Fibroblast of skin of left biceps (primary cell): ENCODE measurements around the gene OMP.

Experiments used
- DNase-seq, 2 experiments: peaks; one replicate each; pipeline ENCODE4 v3.0.0-alpha.2; 2013; ENCODE audit warnings: low read depth in 2 of 2

The OMP gene

DNA sequence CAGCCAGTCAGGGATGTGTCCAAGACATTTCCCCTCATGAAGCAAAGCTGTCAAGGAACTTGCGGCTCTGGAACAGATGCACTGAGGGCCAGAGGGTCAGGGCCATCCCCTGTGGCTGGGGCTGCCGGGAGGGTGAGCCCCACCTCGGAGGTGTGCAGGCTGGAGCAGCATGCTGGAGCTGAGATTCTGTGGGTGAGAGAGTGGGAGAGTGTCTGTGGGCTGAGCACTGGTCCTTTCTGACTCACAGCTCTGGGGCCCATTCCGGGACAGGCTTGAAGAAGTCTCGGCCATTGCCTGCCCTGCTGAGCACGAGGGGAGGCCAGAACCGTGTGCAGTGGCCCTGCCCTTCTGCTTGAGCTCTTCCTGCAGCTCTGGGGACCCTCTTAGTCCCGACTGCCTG, 2.1 kb downstream of the OMP start:
- no peak for DNase-seq

DNA sequence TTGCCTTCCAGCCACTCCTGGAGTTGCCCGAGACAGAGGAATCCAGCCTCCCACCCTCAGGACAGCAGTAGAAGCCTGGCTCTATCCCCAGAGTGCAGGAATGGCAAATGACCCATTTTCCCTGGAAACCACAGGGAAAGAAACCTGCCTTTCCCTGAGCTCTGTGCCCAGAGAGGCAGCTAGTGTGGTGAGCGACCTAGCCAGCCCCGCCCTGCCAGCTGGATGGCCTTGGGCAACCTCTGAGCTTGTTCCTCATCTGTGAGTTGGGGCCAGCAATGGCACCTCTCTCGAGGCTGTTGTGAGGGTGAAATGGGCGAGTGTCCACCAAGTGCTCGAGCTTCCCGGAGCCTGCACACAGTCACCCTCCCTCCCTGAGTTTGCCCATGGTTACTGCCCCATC, 3.7 kb downstream of the OMP start:
- no peak for DNase-seq

DNA sequence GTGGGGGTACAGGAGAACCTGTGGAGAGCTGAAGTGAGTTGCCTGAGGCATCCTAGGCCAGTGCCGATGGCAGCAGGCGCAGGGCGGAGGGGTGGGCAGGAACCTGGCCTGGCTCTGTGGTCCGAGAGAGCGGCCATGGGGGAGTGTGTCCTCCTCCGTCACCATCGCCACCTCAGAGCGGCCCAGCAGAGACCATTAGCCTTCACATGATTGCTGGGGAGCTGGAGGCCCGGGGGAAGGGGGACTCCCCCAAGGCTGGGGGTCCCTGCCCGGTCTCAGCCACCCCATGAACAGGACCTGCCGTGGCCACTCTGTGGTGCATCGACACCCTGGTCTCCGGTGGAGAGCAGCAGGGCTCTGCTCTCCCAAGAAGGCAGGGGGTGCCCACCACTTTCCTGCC, 4.1 kb downstream of the OMP start:
- no peak for DNase-seq

DNA sequence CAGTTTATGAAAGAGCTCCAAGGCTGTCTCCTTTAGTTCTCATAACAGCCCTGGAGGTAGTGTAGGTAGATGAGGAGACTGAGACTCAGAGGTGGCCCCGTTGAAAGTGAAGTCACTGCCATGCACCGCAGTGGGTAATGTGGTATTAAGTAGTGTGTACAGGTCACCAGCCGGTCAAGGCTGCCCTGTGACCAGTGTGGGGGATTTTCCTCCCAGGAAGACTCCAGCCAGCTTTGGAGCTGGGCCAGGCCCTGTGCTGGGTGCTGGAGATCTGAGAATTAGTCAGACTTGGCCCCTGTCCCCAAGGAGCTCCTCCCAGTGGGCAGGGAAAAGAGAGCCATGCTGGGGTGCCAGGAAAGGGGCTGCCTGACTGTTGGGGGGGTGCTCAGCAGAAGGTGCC, 5.3 kb downstream of the OMP start:
- DNase-seq = no peak

DNA sequence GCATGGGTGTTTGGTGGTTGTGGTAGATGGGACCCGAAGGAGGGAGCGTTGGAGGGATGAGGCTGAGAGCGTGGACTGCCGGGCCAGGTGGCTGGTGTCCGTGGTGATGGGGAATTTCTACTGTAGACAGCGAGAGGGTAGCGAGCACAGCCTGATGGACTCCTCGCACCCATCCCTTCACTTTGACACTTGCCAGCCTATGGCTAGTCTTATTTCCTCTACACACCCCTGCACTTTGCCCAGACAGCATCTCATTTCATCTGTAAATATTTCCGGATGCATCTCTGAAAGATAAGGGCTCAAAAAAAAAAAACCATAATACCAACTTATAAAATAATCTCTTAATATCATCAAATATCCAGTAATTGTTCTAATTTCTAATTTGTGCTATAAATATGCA, 5.8 kb downstream of the OMP start:
- DNase-seq = no peak

DNA sequence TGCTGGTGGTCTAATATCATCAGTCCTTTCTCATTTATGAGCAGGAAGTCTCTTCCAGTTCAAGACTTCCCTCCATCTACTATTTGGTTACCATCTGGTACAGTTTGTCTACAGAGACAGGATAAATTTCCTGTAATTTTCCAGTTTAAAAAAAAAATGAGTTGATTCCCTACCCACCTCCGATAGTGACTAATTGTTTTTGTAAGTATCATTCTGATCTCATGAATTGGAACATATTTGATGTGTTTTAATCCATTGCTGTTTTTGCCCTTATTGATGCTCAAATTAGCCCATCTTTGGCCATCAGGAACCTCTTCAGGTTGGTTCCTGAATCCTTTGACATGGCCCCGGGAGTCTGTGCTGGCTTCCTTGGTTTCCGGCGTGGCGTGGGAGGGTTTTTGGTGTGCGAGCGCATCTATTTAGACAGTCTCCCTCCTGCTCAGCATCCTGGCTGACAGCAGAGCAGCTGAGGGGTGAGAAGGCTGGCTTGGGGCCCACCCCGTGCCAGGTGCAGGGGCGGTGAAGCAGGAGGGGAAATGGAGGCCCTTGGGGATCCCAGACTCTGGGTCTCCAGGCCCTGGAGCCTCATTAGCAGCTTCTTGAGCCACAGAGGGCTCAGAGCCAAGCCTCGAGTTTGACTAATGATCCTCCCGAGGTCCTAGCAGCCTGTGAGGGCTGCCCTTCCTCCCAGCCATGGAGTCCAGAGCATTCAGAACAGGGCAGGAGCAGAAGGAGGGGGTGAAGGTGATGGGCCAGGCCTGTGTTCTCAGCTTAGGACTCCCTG, 6.8 kb downstream of the OMP start:
- DNase-seq = no peak

DNA sequence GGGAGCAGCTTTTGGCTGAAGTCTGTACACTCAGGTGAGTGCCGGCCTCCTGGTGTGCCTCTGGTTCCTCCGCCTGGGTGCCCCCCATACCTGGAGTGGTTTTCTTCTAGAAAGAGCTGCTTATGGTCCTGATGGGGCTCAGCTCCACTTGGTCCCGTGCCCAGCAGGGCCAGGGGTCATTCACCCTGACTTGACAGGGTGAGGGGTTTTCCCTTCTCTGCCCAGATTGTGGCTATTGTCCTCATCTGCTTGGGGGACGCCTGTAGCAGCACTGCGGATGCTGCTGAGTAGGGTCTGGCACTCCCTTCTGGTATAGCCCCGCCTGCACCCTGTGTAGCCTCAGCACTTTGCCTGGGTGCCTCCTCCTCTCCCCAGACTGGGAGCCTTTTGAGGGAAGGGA, 8.2 kb downstream of the OMP start:
- no peak for DNase-seq

DNA sequence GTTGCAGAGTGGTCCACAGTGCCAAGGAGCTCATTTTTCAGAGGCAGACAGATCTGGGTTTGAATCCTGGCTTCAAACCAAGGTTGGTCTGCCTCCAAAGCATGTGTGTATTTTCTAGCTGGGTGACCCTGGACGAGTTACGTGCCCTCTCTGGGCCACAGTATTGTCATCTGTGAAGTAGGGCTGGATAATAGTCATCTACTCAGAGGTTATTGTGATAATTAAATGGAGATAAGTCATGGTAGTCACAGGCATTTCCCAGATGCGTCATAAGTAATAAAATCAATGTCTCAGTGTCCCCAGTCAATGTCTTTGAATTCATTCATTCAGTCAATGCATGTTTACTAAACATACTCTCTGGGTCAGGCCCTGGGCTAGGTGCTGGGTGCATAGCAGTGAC, 8.6 kb downstream of the OMP start:
- DNase-seq = no peak

DNA sequence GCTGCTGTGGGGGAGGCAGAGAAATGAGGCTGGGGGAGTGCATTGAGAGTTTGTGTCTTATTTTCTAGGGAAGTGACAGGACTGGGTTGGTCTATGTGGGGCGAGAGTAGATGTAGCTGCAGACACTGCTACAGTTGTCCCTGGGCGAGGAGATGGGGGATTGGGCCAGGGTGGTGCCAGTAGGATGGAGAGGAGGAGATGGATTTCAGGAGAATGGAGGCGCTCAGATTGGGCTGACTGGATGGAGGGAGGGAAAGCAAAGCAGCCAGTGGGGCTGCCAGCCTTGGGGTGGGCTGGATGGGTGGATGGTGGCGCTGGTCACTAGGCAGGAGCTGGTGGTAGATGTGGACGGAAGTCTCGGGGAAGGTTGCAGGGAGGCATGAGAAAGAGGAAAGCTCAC, 9.3 kb downstream of the OMP start:
- DNase-seq = no peak

DNA sequence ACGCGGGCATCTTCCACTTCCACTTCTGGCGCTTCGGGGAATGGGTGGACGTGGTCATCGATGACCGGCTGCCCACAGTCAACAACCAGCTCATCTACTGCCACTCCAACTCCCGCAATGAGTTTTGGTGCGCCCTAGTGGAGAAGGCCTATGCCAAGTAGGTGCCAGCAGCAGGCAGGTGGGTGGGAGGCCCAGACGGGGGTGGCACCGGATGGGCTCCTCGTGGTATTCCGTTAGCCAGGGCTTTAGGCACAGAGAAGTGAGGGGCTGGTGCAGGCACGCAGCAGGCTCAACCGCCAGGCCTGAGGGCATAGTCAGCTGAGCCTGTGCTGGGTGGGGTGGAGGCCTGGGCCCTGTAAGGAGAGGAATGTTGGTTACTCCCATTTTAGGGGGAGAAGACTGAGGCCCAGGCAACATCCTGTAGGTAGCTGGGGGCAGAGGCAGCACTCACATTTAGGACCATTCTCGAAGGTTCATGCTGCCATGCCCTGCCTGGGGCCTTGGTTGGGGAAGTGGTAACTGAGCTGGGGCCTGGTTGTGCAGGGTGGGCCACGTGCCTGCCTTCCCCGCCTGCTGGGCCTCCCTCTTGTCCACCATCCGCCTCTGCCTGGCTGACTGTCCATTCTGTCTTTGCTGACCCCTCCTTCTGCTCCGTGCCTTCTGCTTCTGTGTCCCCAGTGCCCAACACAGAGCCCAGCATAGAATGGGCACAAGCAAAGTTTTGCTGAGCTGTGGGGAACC, 10.2 kb downstream of the OMP start:
- no peak for DNase-seq

DNA sequence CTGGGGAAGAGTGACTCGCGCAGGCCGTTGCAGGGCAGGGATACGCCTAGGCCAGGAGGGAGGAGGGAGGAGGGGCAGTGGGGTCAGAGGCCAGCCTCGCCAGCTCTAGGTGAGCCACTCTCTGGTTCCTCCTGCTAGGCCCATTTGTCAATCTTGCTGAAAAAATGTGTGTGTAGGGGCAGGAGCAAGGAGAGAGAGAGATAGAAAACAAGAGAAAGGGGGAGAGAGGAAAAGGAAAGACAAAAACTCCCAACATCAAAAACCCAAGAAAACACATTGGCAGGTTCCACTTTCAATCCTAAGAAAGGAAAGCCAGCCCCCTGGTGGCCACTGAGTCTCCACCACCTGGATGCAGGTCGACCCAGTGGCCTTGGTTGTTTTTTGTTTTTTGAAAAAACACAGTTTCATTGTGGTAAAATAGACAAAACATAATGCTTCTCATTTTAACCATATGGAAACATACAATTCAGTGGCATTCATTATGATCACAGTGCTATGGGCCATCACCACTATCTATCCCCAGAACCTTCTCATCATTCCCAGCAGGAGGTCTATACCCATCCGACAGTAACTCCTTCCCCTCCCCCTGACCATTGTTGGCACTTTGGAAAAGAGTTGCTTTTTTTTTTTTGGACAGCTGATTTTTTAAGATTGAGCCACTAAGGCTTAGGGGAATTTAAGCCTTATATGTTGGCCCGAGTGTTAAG, 10.9 kb downstream of the OMP start:
- DNase-seq = no peak

DNA sequence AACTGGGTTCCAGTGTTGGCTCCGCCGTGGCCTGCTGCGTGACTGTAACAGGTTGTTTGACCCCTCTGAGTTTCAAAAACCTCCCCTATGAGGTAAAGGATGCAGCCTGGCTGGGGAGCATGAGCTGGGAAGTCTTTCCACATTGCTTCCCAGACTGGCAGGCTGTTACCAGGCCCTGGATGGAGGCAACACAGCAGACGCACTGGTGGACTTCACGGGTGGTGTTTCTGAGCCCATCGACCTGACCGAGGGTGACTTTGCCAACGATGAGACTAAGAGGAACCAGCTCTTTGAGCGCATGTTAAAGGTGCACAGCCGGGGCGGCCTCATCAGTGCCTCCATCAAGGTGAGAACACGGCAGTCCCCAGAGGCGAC, 11.4 kb downstream of the OMP start:
- no peak for DNase-seq

DNA sequence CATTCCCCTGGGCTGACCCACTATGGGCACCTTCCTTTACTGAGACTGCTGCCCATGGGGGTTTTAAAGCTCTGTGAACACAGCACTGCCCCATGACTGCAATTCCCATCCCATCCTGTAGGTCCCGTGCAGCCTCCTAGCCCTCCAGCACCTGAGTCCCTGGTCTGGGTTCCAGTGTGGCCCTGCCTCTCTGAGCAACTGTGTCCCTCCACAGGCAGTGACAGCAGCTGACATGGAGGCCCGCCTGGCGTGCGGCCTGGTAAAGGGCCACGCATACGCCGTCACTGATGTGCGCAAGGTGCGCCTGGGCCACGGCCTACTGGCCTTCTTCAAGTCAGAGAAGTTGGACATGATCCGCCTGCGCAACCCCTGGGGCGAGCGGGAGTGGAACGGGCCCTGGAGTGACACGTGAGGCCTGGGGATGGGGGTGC, 12.6 kb downstream of the OMP start:
- DNase-seq = no peak

DNA sequence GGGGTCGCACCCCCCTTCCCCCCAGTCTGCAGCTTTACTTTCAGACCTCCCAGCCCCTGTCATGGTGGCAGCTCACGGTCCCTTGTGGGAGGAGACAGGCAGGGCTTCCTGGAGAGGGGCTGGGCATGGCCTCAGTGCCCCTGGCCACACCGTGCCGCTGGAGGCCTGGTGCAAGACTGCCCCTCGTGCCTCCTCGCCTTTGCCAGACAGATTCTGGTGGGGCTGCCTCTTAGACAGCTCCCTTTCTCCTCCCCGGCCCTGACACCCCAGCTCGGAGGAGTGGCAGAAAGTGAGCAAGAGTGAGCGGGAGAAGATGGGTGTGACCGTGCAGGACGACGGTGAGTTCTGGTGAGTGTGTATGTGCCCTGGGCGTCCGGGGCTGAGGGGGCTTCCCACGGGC, 13.3 kb downstream of the OMP start:
- DNase-seq = no peak

DNA sequence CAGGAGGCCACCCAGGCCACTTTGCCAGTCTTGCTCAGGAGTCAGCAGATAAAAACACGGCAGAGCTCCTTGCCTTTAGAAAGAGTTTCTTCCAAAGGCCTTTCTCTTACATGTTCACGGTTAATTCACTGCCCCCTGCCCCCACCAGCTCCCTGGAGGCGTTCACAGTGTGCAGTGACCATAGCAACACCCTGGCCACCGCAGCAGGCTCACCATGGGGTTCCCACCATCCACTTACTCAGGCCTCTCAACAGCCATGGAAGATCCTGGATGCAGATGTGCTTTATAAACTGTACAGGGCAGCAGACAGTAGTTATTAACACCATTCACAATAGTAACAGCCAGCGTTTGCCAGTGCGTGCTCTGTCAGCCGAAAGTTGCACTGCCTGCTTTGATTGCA, 14.9 kb downstream of the OMP start:
- DNase-seq = no peak

DNA sequence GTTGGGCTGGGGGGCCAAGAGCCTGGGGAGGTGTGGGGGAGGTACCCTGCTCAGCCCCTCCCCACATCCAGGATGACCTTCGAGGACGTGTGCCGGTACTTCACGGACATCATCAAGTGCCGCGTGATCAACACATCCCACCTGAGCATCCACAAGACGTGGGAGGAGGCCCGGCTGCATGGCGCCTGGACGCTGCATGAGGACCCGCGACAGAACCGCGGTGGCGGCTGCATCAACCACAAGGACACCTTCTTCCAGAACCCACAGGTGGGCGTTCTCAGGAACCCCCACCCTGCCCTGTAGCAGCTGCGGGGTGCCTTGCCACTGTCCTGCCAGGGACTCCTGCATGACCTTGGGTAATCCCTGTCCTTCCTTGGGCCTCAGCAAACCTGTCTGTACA, 15.4 kb downstream of the OMP start:
- no peak for DNase-seq

DNA sequence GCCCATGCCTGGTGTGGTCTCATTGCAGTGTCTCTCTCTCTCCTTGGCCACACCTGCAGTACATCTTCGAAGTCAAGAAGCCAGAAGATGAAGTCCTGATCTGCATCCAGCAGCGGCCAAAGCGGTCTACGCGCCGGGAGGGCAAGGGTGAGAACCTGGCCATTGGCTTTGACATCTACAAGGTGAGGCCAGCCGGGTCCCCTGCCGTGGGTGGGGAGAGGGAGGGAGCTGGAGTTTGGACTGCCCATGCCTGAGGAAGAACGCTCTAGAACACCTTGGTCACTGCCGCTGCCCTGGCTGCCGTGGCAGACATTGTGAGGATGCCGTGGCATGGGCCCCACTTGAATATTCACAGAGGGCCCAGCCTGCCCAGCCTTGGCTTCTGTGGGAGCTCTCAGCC, 16.3 kb downstream of the OMP start:
- DNase-seq = no peak

DNA sequence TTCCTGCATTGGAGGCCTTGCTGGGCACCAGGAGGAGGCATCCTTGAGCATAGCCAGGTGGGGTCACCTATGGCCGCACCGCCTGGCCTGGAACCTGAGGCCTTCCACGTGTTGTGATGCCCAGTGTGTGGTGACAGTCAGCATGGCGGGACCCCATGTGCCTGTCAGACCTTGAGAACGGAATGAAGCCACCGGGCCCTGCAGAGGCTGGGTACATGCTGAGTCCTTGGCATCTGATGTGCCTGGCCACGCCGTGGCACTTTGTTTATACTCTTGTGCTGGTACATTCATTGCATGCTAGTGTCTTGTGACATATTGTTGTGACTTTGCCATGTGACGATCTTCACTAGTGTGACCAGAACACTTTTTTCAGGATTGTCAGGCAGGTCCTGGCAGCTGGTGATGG, 16.9 kb downstream of the OMP start:
- no peak for DNase-seq

DNA sequence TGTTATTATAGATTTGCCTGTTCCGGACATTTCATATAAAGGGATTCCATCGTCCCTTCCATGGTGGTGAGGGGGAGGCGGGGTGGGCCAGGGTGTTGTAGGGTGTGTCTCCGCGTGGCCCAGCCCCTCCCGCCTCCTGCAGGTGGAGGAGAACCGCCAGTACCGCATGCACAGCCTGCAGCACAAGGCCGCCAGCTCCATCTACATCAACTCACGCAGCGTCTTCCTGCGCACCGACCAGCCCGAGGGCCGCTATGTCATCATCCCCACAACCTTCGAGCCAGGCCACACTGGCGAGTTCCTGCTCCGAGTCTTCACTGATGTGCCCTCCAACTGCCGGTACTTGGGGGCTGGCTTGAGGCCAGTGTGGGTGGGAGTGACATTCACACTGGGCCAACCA, 17.9 kb downstream of the OMP start:
- DNase-seq = no peak

DNA sequence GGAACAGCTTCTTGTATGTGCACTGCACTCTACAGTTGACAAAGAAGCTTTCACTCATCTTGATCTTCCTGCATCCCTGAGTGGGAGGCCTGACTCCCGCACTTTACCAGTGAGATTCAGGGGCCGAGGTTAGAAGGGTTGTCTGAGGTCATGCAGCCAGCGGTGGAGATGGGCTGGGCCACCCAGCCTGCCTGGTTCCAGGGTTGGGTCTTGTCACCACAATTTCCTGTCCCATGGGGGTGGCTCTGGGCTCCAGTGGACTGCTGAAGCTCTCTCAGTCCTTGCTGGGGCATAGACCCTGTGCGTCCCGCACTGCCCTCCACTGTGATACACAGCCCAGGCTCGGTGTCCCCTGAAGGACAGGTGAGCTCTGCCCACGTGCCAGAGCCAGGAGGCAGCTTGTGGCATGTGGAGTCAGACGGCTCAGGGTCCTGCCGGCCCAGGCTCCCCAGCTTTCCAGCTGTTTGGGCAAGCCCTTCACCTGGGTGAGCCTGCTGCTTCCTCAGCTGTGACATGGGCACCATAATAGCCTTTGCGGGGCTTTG, 18.5 kb downstream of the OMP start:
- DNase-seq = no peak

DNA sequence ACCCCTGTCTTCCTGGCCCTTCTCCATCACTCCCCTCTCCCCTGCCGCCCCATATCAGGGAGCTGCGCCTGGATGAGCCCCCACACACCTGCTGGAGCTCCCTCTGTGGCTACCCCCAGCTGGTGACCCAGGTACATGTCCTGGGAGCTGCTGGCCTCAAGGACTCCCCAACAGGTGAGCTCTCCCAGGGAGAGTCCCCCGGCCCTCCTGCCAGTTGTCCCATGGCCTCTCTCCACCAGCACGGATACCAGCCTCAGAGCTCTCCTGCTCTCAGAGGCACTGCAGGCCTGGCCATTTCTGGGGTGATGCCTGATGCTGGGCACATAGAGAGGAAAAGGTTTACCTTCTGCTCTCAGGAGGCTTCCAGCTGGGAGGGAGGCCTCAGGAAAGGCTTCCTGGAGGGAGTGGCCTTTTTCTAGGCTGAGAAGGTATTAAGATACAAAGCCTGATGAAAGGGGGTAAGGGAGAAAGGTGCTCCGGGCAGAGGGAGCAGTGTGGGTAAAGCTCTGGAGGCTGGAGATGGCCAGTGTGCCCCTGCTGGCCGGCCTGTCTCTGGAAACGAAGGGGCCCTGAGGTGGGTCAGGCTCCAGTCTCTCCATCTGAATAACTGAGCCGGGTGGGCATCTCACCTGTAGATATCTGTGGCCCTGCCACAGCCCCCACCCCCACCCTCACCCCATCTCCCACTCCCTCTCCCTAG, 19.4 kb downstream of the OMP start:
- DNase-seq = no peak

DNA sequence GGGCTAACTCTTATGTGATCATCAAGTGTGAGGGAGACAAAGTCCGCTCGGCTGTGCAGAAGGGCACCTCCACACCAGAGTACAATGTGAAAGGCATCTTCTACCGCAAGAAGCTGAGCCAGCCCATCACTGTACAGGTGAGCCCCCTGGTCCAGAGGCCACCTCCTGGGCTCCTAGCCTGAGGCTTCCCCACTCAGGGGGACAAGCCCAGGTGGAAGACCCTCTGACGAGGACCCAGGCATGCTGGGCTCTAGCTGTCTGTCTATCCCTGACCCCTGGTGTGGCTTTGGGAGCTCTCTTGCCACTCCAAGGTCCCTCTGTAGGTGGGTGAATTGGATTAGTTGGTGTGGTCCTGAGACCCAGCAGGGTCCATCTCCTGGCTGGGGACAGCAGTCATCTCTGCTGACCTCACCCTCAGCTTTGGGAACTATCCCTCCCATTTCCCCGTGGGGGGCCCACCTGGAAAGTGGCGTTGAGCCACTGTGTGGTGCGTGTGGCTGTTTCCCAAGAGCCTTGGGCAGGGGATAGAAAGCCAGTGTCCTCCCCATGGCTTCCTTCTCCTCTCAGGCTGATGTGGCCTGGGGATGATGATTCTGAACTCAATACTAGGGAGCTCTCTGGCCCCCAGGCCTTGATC, 20.1 kb downstream of the OMP start:
- DNase-seq = no peak
